MM.1S (cell line): ENCODE data around the gene SAMD8.

ENCODE experiments used
- EZH2 ChIP-seq: fragments of 300-600 bp; sonication (generic); optimal IDR thresholded peaks from 2 replicates; pipeline ENCODE3; 2017; ENCODE audit warnings: low read depth, mild to moderate bottlenecking, antibody characterized with exemption, low read length, mixed read lengths
- TF ChIP-seq, protein P1 (sequence below): fragments of 300-600 bp; sonication (generic); IDR thresholded peaks from 2 replicates; pipeline ENCODE4 v1.5.1; 2016; ENCODE audit warnings: antibody characterized with exemption, low read length, mixed read lengths

DNA sequence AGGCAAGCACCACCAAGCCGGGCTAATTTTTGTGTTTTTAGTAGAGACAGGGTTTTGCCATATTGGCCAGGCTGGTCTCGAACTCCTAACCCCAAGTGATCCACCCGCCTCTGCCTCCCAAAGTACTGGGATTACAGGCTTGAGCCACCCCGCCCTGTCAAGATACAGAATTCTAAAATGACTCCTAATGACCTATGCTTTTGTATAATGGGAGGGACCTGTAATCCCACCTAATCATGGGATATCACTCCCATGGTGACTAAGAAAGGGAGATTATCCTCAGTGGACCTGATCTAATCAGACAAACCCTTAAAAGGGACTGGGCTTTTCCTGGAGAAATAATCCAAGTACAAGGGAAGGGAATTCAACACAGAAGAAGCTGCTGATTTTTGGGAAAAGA lies 28.8 kb downstream of the SAMD8 start:
- TF ChIP-seq, protein P1, sequence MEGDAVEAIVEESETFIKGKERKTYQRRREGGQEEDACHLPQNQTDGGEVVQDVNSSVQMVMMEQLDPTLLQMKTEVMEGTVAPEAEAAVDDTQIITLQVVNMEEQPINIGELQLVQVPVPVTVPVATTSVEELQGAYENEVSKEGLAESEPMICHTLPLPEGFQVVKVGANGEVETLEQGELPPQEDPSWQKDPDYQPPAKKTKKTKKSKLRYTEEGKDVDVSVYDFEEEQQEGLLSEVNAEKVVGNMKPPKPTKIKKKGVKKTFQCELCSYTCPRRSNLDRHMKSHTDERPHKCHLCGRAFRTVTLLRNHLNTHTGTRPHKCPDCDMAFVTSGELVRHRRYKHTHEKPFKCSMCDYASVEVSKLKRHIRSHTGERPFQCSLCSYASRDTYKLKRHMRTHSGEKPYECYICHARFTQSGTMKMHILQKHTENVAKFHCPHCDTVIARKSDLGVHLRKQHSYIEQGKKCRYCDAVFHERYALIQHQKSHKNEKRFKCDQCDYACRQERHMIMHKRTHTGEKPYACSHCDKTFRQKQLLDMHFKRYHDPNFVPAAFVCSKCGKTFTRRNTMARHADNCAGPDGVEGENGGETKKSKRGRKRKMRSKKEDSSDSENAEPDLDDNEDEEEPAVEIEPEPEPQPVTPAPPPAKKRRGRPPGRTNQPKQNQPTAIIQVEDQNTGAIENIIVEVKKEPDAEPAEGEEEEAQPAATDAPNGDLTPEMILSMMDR: no peak
- TF ChIP-seq EZH2: no peak
